GM12874 (cell line): ENCODE data around the gene PLXNA1.

Experiments
- TF ChIP-seq, protein P1 (sequence below): IDR thresholded peaks from 2 replicates; pipeline ENCODE4 v1.5.1; 2011; ENCODE audit warnings: low read depth, mild to moderate bottlenecking, control low read depth, low read length, moderate library complexity; ENCODE audit not compliant: insufficient read depth

Gene PLXNA1

DNA sequence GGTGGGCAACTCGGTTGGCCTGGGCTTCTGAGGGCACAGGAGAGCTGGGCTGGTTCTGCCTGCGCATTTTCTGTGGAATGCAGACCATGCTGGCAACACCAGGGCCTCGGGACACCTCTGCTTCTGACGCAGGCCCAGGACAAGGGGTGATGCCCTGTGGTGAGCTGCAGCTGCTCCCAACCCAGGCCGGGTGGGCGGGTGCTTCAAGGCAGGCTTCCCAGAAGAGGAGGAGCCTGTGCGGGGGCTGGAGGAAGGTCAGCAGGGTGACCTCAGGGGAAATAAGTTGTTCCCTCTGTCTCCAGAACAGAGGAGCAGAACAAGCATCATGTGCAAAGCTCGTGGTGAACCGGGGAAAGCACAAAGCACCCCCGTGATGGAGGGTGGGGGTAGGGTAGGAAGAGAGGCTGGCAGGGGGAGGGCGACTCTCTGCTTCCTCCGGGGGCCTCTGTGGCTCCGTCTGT, 11.0 kb upstream of the PLXNA1 start:
- TF ChIP-seq, protein P1, sequence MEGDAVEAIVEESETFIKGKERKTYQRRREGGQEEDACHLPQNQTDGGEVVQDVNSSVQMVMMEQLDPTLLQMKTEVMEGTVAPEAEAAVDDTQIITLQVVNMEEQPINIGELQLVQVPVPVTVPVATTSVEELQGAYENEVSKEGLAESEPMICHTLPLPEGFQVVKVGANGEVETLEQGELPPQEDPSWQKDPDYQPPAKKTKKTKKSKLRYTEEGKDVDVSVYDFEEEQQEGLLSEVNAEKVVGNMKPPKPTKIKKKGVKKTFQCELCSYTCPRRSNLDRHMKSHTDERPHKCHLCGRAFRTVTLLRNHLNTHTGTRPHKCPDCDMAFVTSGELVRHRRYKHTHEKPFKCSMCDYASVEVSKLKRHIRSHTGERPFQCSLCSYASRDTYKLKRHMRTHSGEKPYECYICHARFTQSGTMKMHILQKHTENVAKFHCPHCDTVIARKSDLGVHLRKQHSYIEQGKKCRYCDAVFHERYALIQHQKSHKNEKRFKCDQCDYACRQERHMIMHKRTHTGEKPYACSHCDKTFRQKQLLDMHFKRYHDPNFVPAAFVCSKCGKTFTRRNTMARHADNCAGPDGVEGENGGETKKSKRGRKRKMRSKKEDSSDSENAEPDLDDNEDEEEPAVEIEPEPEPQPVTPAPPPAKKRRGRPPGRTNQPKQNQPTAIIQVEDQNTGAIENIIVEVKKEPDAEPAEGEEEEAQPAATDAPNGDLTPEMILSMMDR, result no peak

DNA sequence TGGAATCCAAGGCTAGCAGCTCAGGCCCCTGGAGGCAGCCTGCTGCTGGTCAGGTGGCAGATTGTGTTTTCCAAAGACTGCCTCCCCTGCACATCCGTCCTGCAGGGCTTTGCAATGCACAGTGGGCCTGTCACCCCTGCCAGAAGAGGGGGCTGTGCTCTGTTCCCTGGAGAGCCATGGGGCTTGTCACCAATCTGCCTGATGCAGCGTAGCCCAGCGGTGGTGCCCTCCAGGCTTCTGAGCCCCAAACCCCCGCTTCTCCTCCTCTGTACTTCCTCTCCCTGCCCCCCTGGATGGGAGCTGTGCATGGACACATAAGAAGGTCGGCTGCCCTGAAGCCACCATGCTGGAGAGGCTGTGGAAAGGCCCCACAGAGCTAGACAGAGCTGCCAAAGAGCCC, 10.0 kb upstream of the PLXNA1 start:
- TF ChIP-seq, protein P1, result no peak

DNA sequence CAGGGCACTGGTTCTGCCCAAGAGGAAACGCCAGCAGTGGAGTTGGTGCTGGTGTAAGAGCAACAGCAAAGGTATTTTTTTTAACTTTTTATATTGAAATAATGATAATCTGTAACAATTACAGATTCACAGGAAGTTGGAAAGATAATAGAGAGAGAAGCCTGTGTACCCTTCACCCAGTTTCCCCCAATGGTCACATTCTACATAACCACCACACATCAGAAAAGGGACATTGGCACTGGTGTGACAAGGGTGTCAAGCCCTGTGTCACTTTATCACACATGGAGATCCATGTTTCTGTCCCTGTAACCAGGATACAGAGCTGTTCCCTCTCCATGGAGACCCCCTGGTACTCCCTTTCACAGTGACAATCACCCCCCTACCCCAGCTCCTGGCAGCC, 9.1 kb upstream of the PLXNA1 start:
- TF ChIP-seq, protein P1, result no peak

DNA sequence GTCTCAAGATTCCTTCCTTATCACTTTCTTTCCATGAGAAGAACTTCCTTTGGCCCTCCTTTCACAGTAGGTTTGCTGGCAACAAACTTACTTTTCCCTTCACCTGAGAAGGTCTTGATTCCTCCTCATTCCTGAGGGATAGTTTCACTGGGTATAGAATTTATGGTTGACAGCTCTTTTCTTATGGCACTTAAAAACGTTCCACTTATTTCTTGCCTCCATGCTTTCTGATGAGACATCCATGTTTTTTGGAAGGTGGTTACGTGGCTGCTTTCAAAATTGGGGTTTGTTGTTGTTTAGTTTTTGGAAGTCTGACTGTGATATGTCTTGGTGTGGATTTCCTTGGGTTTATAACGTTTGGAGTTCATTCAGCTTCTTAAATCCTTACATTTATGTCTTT, 8.2 kb upstream of the PLXNA1 start:
- TF ChIP-seq, protein P1, result no peak

DNA sequence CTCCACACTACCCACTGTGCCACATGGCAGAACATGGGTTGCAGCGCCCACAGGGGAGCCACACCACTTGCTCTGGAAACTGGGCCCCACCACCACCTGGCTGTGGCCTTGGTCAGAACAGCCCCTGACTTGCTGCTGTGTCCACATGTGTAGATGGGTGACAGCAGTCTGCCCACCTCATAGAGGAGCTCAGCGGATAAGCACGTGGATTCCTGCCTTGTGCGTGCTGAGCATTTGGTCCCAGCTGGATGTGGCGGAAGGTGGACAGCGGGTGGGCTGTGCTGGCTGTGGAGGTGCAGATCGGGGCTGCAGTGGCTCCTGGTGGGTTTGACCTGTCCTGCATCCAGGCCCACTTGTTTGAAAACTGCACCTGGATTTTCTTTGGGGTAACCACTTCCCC, 6.0 kb upstream of the PLXNA1 start:
- TF ChIP-seq, protein P1, result no peak

DNA sequence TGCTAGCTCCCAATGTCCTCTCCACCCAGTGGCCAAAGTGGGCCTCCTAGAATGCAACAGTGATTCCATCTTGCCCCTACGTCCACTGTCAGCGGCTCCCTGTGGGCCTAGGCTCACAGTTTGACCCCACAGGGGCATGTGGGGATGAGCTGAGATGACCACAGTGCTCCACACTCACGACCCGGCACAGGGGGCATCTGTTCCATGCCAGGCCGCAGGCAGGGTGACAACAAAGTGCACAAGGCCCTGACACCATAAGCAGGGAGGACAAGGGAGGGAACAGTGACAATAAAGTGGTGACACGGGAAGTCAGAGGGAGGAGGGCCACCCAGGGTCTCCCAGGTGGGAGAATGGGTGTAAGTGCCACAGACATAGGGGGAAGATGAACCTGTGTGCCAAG, 5.1 kb upstream of the PLXNA1 start:
- TF ChIP-seq, protein P1, result no peak

DNA sequence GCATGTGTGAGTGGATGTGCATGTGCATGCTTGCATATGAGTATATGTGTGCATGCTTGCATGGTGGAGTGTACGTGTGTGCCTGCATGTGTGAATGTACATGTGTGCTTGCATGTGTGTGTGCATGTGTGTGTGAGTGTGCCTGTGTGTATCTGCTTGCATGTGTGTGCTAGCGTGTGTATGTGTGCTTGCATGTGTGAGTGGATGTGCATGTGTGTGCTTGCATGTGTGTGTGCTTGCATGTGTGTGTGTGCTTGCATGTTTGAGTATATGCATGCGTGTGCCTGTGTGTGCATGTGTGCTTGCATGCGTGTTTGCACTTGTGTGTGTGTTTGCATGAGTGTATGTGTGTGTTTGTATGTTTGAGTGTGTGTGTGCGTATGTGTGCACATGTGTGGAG, 4.6 kb upstream of the PLXNA1 start:
- TF ChIP-seq, protein P1, result no peak
